Measurements from ENCODE around the gene EN2.

DNA sequence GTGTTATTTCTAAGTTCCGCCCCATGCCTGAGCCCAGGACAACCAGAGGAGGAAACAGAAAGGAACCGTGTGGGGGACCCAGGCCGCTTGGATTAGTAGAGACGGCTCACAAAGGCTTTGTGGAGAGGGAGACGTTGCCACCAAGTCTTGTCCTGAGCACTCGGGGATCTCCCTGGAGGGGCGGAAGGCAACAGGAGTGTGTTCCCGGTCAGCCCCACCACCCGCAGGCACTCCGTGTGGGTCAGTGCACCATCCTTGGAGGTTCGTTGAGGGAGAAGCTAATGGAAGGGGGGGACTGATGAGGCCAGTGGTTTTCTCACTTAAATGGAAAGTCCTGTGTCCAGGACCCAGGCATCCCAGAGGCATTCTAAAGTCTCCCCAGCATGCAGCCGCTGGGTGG is 26.7 kb upstream of the EN2 start:
- TF ChIP-seq, protein P1, sequence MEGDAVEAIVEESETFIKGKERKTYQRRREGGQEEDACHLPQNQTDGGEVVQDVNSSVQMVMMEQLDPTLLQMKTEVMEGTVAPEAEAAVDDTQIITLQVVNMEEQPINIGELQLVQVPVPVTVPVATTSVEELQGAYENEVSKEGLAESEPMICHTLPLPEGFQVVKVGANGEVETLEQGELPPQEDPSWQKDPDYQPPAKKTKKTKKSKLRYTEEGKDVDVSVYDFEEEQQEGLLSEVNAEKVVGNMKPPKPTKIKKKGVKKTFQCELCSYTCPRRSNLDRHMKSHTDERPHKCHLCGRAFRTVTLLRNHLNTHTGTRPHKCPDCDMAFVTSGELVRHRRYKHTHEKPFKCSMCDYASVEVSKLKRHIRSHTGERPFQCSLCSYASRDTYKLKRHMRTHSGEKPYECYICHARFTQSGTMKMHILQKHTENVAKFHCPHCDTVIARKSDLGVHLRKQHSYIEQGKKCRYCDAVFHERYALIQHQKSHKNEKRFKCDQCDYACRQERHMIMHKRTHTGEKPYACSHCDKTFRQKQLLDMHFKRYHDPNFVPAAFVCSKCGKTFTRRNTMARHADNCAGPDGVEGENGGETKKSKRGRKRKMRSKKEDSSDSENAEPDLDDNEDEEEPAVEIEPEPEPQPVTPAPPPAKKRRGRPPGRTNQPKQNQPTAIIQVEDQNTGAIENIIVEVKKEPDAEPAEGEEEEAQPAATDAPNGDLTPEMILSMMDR (conservative IDR thresholded peaks at IDR 0.05; ENCODE audit: low read depth, low read length) = no peak
- no peak for TF ChIP-seq EZH2 (IDR thresholded peaks at IDR 0.05; ENCODE audit: borderline replicate concordance, low read depth, low read length, poor library complexity, severe bottlenecking)
